ENCODE results near the gene DBNDD2. TPM values are rescaled to one million over a fixed set of nuclear protein-coding genes. Genes with fewer than 3 reads are reported as not detected.

DBNDD2 gene
- total RNA-seq, 1 donor = 7.0 TPM

GRCh38 chr20:45445805-45446562 lies 37.9 kb downstream of the DBNDD2 start:
- peak in 1 of 3 donors; percentile 31 for DNase-seq (ENCODE audit: low read depth in 2 of 3, low spot score in 2 of 3)

GRCh38 chr20:45448270-45448669 lies 40.2 kb downstream of the DBNDD2 start:
- no peak for DNase-seq (ENCODE audit: low read depth in 2 of 3, low spot score in 2 of 3)

GRCh38 chr20:45449528-45449927 lies 41.4 kb downstream of the DBNDD2 start:
- DNase-seq (ENCODE audit: low read depth in 2 of 3, low spot score in 2 of 3) = no peak

- peak in 2 of 3 donors; percentile 68 to 86 for DNase-seq (ENCODE audit: low read depth in 2 of 3, low spot score in 2 of 3)
Observed at GRCh38 chr20:45450097-45450818, 42.2 kb downstream of the DBNDD2 start.

- no peak for DNase-seq (ENCODE audit: low read depth in 2 of 3, low spot score in 2 of 3)
Observed at GRCh38 chr20:45452238-45452637, 44.1 kb downstream of the DBNDD2 start.

- no peak for DNase-seq (ENCODE audit: low read depth in 2 of 3, low spot score in 2 of 3)
Observed at GRCh38 chr20:45452772-45453691, 44.9 kb downstream of the DBNDD2 start.

- DNase-seq (ENCODE audit: low read depth in 2 of 3, low spot score in 2 of 3) = peak in 2 of 3 donors; percentile 50 to 70
Observed at GRCh38 chr20:45456632-45457031, 48.5 kb downstream of the DBNDD2 start.

- DNase-seq (ENCODE audit: low read depth in 2 of 3, low spot score in 2 of 3) = peak in 1 of 3 donors; percentile 20
Observed at GRCh38 chr20:45459606-45460005, 51.5 kb downstream of the DBNDD2 start.

Small RNAs within 50 kb of the gene (small RNA-seq; reads per million reads assigned to genes)
- gene MIR6812 = not detected

Other genes starting within 250 kb of the DBNDD2 start
- gene PI3, start 233.4 kb upstream of the DBNDD2 start, total RNA-seq = not detected
- not detected for gene SEMG1, start 201.3 kb upstream of the DBNDD2 start, total RNA-seq
- not detected for gene SEMG2, start 186.9 kb upstream of the DBNDD2 start, total RNA-seq
- gene SLPI, start 153.7 kb upstream of the DBNDD2 start, total RNA-seq = not detected
- not detected for gene RBPJL, start 101.4 kb upstream of the DBNDD2 start, total RNA-seq
- gene MATN4, start 100.0 kb upstream of the DBNDD2 start, total RNA-seq = under 0.01 TPM
- 4.0 TPM for gene SDC4, start 59.9 kb upstream of the DBNDD2 start, total RNA-seq
- 31.2 TPM for gene SYS1, start 45.1 kb upstream of the DBNDD2 start, total RNA-seq
- gene TP53TG5, start 30.0 kb upstream of the DBNDD2 start, total RNA-seq = not detected
- gene PIGT, start 7.9 kb downstream of the DBNDD2 start, total RNA-seq = 116 TPM
- not detected for gene WFDC2, start 61.5 kb downstream of the DBNDD2 start, total RNA-seq
- gene SPINT3, start 107.3 kb downstream of the DBNDD2 start, total RNA-seq = not detected
- not detected for gene WFDC6, start 131.2 kb downstream of the DBNDD2 start, total RNA-seq
- gene EPPIN, start 139.1 kb downstream of the DBNDD2 start, total RNA-seq = not detected
- gene WFDC8, start 171.0 kb downstream of the DBNDD2 start, total RNA-seq = not detected
- gene WFDC10A, start 221.4 kb downstream of the DBNDD2 start, total RNA-seq = not detected
- gene WFDC9, start 223.0 kb downstream of the DBNDD2 start, total RNA-seq = not detected

Data from hematopoietic multipotent progenitor cell (in vitro differentiated cells).